Astrocyte (in vitro differentiated cells and primary cell): ENCODE data around the gene CD151. TPM values are rescaled to one million over a fixed set of nuclear protein-coding genes. Genes with fewer than 3 reads are reported as not detected.

ENCODE experiments used
- DNase-seq: peaks from one replicate; pipeline ENCODE4 v3.0.0-alpha.2; 2010; ENCODE audit warnings: low read depth
- FAIRE-seq: peaks from 2 replicates; lab custom pipeline; 2011; peaks lifted over from hg19 to GRCh38; lab: Jason Lieb, UNC
- H2AFZ ChIP-seq: 2 replicates; pipeline ENCODE4 v1.6.0; 2012; ENCODE audit warnings: low read depth, low read length, inconsistent platforms
- H3K27ac ChIP-seq: 2 replicates; pipeline ENCODE4 v1.5.1; 2011; ENCODE audit warnings: low read depth, low read length, inconsistent platforms
- H3K27me3 ChIP-seq: 2 replicates; pipeline ENCODE4 v1.6.0; 2011; ENCODE audit warnings: low read length, inconsistent platforms; ENCODE audit not compliant: insufficient read depth
- H3K36me3 ChIP-seq: 2 replicates; pipeline ENCODE4 v1.5.1; 2011; ENCODE audit warnings: low read length, inconsistent platforms; ENCODE audit not compliant: insufficient read depth
- H3K4me1 ChIP-seq: 2 replicates; pipeline ENCODE4 v1.5.1; 2011; ENCODE audit warnings: low read length, inconsistent platforms; ENCODE audit not compliant: insufficient read depth
- H3K4me2 ChIP-seq: 2 replicates; pipeline ENCODE4 v1.6.0; 2012; ENCODE audit warnings: low read length, inconsistent platforms
- H3K4me3 ChIP-seq: 2 replicates; pipeline ENCODE4 v1.5.1; 2011; ENCODE audit warnings: low read depth, mild to moderate bottlenecking, low read length, inconsistent platforms; ENCODE audit not compliant: insufficient read depth
- H3K79me2 ChIP-seq: 2 replicates; pipeline ENCODE4 v1.6.0; 2012; ENCODE audit warnings: mild to moderate bottlenecking, low read length, inconsistent platforms; ENCODE audit not compliant: insufficient read depth
- H3K9ac ChIP-seq: 2 replicates; pipeline ENCODE4 v1.6.0; 2012; ENCODE audit warnings: mild to moderate bottlenecking, low read length, inconsistent platforms
- H3K9me3 ChIP-seq: 2 replicates; pipeline ENCODE4 v1.5.1; 2012; ENCODE audit warnings: low read depth, mild to moderate bottlenecking, low read length, inconsistent platforms; ENCODE audit not compliant: insufficient read depth
- H4K20me1 ChIP-seq: 2 replicates; pipeline ENCODE4 v1.6.0; 2012; ENCODE audit warnings: low read length, inconsistent platforms; ENCODE audit not compliant: insufficient read depth
- H3K27ac Mint-ChIP-seq: one replicate; pipeline ENCODE4 v1.8.0; 2021; ENCODE audit warnings: mild to moderate bottlenecking, mixed read lengths; ENCODE audit not compliant: unreplicated experiment
- H3K27me3 Mint-ChIP-seq: one replicate; pipeline ENCODE4 v1.8.0; 2021; ENCODE audit warnings: low read depth, mixed read lengths; ENCODE audit not compliant: unreplicated experiment
- H3K36me3 Mint-ChIP-seq: one replicate; pipeline ENCODE4 v1.8.0; 2021; ENCODE audit warnings: low read depth, mixed read lengths; ENCODE audit not compliant: unreplicated experiment
- H3K4me1 Mint-ChIP-seq: one replicate; pipeline ENCODE4 v1.8.0; 2021; ENCODE audit warnings: low read depth, mixed read lengths; ENCODE audit not compliant: unreplicated experiment
- H3K4me3 Mint-ChIP-seq: one replicate; pipeline ENCODE4 v1.8.0; 2021; ENCODE audit warnings: mild to moderate bottlenecking, moderate library complexity, mixed read lengths; ENCODE audit not compliant: unreplicated experiment
- H3K9me3 Mint-ChIP-seq: one replicate; pipeline ENCODE4 v1.8.0; 2021; ENCODE audit warnings: mild to moderate bottlenecking, mixed read lengths; ENCODE audit not compliant: unreplicated experiment
- CTCF ChIP-seq: IDR thresholded peaks from 2 replicates; pipeline ENCODE4 v1.5.1; 2011; ENCODE audit warnings: low read depth, mild to moderate bottlenecking, inconsistent platforms, low read length, moderate library complexity; ENCODE audit not compliant: insufficient read depth
- EZH2 ChIP-seq: IDR thresholded peaks from 2 replicates; pipeline ENCODE4 v1.6.1; 2012; ENCODE audit warnings: mild to moderate bottlenecking, low read length, inconsistent platforms; ENCODE audit not compliant: insufficient read depth
- total RNA-seq: library from RNA; stranded (reverse); gene quantifications from 2 replicates; pipeline ENCODE4 v1.2.1, GENCODE V29; 2021

Gene CD151
- total RNA-seq, 1 donor from 2014 or later = 421 TPM

DNA sequence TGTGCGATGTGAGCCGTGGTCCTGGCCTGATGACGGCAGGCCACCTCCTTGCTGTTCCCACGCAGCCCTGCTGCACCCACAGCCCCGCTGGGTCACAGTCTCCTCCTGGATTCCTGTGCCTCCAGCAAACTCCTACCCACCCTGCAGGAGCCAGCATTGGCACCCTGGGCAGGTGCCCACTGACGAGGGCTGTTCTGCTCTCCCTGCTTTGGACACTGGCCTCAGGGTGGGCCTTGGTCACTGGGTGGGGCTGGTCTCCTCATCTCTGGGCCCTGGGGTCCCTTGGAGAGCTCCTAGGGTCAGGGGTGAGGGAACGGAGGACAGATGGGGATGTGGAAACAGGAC lies 22.6 kb downstream of the CD151 start:
- FAIRE-seq (no peak), DNase-seq (no peak)
- Histone ChIP-seq H2AFZ (no peak overlapping the region), H3K27ac (no peak overlapping the region), H3K9me3 (no peaks in the 10 kb centered on the region), H3K4me1 (peaks cover 8% of the 10 kb centered on the region), H3K79me2 (peaks cover 6% of the 10 kb centered on the region), H3K36me3 (no peaks in the 10 kb centered on the region), H4K20me1 (peaks cover 91% of the 10 kb centered on the region), H3K4me2 (no peak overlapping the region), H3K27me3 (no peaks in the 10 kb centered on the region), H3K4me3 (no peak overlapping the region), H3K9ac (no peak overlapping the region)
- H3K9me3 Mint-ChIP-seq = no peaks in the 10 kb centered on the region
- TF ChIP-seq CTCF (no peak), EZH2 (no peak)
- H3K27me3 Mint-ChIP-seq = no peaks in the 10 kb centered on the region
- H3K36me3 Mint-ChIP-seq = peaks cover 2% of the 10 kb centered on the region
- H3K4me1 Mint-ChIP-seq = peaks cover 1% of the 10 kb centered on the region
- no peak overlapping the region for H3K4me3 Mint-ChIP-seq
- no peak overlapping the region for H3K27ac Mint-ChIP-seq

DNA sequence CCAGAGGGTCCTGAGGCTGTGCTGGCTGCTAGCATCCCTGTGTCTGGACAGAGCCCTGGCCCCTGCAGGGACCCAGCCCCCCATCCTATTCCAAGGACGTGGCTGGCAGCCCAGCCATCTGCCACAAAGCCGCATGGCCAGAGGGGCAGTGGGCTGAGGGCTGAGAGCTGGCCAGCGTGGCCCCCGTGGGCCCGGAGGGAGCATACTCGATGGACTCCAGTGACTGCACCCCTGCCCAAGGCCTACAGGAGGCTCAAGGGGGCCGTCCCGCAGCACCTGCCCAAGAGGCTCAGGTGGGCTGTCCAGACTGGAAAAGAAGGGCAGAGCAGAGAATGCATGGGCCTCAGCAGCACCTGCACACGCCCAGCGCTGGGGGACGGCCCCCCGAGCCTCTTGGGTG lies 23.0 kb downstream of the CD151 start:
- Histone ChIP-seq H3K4me3 (no peak overlapping the region), H2AFZ (no peak overlapping the region), H3K36me3 (no peaks in the 10 kb centered on the region), H3K27ac (no peak overlapping the region), H4K20me1 (peaks cover 88% of the 10 kb centered on the region), H3K4me1 (peaks cover 8% of the 10 kb centered on the region), H3K27me3 (no peaks in the 10 kb centered on the region), H3K79me2 (peaks cover 5% of the 10 kb centered on the region), H3K9ac (no peak overlapping the region), H3K4me2 (no peak overlapping the region), H3K9me3 (no peaks in the 10 kb centered on the region)
- DNase-seq (no peak), FAIRE-seq (no peak)
- Mint-ChIP-seq H3K9me3 (no peaks in the 10 kb centered on the region), H3K4me3 (no peak overlapping the region), H3K4me1 (peaks cover 3% of the 10 kb centered on the region), H3K27me3 (no peaks in the 10 kb centered on the region), H3K36me3 (peaks cover 2% of the 10 kb centered on the region), H3K27ac (no peak overlapping the region)
- no peak for TF ChIP-seq CTCF
- no peak for TF ChIP-seq EZH2

DNA sequence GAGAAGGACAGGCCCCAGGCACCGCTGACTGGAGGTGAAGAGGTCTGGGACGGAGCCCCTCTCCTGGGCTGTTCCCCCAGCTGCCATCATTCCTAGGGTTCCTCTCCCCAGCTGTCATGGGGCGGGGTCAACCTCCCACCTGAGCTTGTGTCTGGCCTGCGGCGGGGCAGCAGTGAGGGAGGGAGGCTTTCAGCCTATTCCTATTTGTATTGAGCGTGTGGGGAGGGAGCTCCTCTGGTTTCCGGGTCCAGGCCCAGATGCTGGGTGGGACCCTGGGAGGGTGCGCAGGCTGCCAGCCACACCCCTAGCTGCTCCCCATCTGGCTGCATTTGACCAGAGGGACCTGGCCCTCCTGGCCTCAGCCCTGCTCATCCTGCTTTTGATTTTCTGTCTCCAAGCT lies 23.6 kb downstream of the CD151 start:
- Histone ChIP-seq H2AFZ (no peak overlapping the region), H3K27me3 (no peaks in the 10 kb centered on the region), H3K4me2 (no peak overlapping the region), H3K27ac (no peak overlapping the region), H3K9me3 (no peaks in the 10 kb centered on the region), H3K36me3 (no peaks in the 10 kb centered on the region), H3K4me3 (no peak overlapping the region), H3K79me2 (no peaks in the 10 kb centered on the region), H3K4me1 (peaks cover 8% of the 10 kb centered on the region), H4K20me1 (peaks cover 82% of the 10 kb centered on the region), H3K9ac (no peak overlapping the region)
- TF ChIP-seq EZH2 (no peak), CTCF (no peak)
- peaks cover 3% of the 10 kb centered on the region for H3K4me1 Mint-ChIP-seq
- H3K27me3 Mint-ChIP-seq = no peaks in the 10 kb centered on the region
- no peak overlapping the region for H3K27ac Mint-ChIP-seq
- no peak for DNase-seq
- no peaks in the 10 kb centered on the region for H3K9me3 Mint-ChIP-seq
- H3K36me3 Mint-ChIP-seq = peaks cover 2% of the 10 kb centered on the region
- FAIRE-seq = no peak
- H3K4me3 Mint-ChIP-seq = no peak overlapping the region
